ENCODE data around the gene SPCS1.
"Not testable (repeated sequence)": the region's sequence is repeated elsewhere in the genome, so short reads cannot be mapped to it uniquely, and the experiment has no call there.

SPCS1 gene

DNA sequence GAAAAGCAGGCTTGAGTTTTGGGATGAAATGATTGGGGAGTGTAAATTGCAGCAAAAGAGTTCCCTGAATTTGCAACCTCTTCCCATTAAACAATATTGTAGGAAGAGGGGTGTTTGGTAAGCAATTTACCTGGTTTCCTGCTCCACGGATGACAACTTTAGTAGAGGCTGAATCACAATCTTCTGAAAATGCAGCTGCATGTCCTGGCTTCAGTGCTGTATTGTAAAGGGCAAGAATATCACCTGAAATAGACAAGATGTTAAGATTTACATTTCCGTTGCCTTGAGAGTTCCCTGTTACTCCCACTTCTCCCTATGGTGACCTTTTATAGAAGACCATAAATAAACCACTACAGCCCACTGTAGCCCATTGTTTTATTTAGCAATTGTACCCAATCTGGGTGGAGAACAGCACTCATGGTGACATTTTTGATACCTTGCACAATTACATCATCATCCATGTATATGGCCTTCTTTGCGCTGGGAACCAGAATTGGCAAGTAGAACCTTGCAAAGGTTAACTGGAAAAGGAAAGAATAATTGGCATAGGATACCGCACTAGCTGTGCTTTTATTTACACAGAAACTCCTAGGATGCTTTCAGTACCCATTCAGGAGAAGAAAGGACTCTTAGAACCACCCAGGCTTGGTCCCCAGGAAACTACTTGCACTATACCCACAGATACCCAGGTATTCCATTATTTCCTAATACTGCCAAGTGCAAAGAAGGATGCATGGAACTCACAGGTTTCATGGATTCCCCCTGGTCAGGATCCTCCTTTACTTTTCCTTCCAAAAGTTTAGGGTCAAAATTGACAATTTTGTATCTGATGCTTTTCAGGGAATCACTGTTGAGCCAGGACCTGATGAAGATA lies 9.9 kb upstream of the SPCS1 start:
- no peak for DNase-seq

DNA sequence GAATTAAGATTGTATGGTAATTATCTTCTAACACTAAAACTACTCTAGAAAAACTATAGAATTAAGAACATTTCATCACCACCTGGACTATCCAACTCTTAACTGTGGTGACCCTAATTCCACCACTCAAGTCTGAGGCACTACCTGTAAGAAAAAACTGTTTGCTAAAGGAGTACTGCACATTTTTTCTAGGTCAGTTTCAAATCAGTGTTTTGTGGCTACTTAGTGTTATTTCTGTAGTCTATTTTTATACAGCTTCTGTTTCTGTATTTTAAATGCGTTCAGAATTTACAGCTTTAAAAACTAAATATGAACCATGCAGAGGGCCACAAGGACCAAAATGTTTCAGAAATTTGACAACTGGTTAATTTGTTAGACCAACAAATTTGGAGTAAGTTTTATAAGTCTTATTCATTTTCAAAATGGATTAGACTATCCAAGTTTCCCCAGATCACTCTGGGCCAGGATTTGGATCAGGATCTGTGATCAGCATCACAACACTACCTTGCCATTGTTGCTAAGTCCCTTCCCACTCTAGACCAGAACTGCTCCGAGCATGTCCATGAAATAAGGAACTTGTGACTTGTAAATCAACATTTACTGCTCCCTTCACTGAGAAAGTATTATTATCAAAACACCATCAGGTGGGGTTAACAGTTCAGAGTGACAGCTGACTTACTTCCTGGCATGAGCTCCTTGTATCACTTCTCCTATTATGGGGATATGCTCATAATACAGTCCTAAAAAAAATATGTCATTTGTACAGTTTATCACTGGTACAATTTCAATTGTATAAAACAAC lies 8.9 kb upstream of the SPCS1 start:
- no peak for DNase-seq

DNA sequence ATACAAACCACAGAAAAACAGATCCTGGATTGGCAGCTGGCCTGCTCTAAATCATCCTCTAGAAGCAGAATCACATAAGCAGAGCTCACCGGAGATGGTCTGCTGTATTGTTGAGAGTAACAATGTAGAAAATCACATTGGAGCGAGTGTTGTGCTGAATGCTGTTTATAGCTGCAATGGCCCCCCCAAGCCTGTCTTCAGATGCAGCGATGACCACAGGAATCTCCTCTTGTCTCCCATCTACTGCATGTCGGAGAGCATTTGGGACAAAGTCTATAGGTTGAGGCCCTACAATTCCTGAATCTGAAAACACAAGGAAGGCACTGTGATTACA lies 8.3 kb upstream of the SPCS1 start:
- DNase-seq, result no peak

DNA sequence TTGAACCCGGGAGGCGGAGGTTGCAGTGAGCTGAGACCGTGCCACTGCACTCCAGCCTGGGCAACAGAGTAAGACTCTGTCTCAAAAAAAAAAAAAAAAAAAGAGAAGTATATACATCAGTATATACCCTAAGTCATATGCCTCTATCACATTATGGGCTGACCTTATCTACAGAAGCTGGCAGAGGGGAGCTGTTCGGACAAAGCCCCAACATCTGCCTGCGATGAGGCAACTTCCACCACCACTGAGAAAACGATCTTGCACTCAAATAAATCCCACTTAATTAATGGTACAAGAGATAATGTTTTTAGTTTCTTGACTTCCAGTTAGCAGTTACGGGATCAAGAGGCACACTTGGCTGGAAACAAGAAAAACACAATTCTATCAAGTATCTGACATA lies 2.6 kb upstream of the SPCS1 start:
- no peak for DNase-seq

DNA sequence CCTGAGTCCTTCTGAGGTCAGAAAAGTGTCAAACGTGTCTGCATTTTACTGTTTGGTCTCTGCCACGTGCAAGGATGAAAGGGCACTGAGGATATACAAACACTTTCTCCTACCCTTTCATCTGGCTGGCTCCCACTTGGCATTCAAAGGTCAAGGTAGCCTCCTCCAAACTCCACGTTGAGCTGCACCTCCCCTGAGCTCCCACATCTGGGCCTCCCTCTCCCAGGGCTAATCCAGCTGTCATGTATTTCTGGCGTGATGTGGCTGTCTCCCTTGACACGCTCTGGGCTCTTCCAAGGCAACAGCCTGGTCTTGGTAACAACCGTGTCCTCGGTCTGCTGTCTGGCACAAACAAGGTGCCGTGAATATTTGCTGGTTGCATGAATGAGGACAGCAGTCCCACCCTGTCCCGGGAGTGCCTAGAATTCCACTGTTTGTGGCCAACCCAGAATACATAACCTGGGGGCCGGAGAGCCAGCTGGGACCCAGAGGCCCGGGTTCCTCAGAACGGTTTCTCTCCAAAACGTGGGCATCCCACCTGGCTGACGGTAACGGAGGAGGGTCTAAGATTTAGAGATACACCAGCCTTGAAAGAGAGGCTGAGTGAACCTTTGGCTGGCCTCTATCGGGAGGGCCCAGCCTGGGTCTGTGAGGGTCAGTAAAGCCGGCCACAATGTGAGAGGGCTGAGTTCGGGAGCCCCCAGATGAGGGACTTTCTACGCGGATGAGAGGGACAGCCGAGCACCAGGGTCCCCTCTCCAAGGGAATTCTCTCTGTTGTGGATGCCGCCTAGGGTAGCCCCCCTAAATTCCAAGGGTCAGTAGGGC lies 1.1 kb upstream of the SPCS1 start:
- DNase-seq, result no peak

DNA sequence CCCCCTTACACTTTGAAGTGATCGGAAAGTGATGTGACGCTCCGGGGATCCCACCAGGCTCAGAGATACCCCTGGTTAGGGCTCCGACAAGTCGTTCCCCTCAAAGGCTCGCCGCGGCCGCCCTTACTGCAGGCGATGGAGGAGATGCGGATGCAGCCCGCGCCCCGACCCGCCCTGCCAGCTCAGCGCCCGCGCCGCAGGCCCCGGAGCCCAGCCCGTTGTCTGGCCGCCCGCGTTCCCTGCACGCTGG lies 543 bp upstream of the SPCS1 start:
- no peak for DNase-seq

DNA sequence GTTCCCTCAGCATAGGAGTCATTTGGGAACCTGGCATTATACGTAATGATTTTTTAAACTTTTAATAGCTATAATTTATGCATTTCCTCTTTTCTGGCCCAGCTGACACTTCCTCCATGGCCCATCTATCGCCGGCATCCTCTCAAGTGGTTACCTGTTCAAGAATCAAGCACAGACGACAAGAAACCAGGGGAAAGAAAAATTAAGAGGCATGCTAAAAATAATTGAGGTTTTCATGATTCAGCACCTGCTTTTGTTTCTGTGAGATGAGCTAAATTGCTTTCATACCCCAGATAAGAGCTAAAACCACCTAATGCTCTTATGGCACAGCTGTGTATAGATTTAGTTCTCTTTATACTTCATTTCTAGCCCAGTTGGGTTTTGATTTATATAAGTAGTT lies 1.7 kb downstream of the SPCS1 start:
- no peak for DNase-seq

DNA sequence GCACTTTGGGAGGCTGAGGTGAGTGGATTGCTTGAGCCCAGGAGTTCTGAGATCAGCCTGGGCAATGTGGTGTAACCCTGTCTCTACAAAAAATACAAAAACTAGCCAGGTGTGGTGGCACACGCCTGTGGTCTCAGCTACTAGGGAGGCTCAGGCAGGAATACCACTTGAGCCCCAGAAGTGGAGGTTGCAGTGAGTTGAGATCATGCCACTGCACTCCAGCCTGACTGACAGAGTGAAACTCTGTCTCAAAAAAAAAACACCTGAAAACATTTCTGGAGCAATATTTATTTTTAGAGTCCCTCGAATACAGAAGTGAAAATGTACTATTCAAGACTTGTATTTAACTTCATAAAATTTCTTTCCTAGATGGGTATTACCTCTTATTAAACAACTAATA lies 4.6 kb downstream of the SPCS1 start:
- DNase-seq, result no peak

DNA sequence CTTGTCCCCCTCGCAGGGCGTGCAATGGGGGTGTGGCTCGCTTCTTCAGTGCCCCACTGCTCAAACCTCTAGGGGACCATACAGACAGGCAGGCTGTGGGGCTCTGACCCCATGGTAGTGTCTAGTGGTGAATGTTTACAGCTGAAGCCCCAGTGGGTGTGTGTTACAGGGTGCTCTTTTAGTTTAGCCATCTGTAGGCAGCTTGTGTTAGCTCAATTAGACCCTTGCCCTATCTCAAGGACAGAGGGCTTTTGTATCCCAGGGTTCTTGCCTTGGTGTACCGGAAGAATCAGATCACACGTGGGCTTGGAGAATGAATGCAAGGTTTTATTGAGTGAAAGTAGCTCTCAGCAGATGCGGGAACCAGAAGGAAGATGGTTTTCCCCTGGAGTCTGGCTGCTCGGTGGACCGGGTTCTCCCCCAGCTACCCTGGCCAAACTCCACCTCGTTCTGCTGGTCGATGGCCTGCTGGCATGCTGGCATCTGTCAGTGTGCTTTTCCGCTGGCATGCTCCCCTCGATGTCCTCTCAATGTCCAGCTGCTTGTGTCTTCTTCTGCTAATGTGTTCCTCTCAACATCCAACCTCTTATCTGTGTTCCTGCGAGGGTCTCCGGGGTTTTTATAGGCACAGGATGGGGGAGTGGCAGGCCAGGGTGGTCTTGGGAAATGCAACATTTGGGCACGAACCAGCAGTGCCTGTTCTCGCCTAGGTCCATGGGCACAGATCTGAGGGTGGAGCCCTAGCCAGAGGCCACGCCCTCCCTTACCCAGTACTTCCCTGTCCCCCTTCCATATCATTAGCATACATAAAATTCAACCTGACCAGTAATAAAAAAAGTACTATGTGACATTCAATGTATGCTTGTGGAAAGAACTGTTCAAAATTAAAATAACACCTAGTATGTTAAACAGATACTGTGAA lies 6.6 kb downstream of the SPCS1 start:
- no peak for DNase-seq

DNA sequence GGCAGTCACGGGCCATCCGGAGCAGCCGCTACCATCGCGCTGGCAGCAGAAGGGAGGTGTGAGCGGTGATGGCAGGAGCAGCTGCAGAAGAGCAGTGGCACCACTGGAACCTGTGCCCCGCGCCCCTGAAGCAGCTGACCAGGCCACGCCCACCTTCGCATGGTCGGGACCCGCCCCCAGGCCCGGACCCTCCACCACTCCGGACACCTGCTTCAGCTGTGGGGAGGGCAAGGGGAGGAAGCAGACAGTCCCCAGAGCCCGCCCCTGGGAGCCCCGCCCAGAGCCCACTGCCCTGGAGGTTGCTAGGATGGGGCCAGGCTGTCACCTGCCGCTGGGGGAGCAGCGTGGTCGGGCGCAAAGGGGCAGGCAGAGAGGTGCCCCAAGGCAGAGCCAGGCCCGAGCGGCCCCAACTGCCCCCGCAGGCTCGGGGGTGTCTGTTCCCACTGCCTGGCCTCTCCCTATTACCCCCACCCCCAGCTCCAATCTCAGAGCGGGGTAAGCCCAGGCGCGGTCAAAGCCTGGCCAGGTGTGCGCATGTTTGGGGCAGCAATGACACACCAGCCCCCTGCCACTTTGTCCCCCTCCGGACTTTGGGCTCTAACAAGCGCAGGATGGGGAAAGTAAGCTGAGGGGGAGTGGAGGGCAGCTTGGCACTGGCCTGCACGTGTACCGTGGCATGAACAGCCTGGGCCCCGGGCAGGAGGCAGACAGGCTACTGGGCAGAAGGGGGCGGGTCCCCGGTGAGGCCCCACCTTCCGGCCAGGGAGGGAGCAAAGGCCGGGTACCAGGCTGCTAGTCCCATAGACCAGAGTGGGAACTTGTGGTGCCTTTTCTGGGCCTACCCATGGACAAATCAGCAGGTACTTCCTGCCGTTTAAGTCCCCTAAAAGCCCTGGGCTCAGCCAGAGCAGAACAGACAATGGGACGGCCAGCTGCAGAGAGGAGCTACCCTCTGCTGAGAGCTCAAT lies 8.7 kb downstream of the SPCS1 start:
- DNase-seq, result no peak

DNA sequence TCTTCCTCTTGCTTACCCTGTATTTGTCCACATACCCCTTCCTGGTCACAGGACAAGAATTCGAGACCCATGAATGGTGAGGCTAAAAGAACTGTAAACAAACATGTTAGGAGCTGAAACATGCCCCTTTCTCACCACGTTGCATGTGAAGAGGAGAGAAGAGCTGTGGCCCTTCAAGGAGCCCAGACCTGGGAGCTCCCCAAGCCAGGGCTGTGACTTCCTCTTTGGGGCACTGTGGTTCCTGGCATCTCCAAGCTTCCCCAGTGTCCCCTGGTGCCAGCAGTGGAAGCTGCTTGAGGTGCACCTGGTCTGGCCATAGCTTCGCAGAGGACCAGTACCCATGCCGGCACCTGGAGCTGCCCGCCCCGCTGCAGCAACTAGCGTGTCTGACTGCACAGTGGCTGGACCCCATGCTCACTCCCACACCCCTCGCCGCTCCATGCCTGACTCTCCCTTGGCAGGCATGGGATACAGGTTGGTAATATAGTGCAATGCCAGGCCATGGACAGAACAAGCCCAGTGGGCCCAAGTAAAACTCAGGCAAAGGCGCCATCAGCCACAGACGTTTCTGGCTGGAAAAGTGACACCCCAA lies 9.9 kb downstream of the SPCS1 start:
- DNase-seq, result no peak

DNA sequence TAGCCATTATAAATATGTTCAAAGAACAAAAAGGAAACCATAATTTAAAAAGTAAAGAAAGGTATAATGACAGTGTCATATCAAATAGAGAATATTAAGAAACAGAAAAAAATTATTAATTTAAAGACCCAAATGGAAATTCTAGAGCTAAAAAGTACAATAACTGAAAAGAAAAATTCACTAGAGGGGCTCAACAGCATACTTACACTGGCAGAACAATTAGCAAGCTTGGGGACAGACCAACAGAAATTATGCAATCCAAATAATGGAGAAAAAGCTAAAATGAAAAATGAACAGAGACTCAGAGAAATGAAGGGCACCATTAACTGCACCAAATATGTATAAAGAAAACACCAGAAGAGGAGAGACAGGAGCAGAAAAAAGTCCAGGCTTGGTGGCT lies 13.7 kb downstream of the SPCS1 start:
- no peak for DNase-seq

DNA sequence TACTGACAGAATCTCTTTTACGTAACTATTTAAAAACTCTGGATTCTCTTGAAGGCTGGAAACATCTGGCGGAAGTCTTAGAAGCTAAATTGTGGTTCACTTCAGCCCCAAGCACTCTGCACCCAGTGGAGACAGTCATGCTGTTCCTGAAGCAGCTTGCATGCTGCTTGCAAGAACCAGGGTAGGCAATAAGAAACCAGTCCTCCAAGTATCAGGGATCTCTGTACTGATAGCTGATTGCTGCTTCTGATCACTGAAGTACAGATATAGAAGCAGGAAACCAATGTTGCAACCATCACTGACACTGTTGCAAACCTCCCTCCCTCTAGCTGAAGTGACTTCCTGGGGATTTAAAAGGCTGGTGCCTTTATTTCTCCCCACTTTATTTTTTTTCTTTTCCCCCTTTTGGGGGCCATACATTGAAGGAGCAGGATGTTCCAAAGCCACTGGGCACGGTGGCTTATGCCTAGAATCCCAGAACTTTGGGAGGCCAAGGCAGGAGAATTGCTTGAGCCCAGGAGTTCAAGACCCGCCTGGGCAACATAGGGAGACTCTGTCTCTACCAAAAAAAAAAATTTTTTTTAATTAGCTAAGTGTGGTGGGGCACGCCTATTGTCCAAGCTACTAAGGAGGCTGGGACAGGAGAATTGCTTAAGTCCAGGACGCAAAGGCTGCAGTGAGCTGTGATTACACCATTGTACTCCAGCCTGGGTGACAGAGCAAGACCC lies 15.3 kb downstream of the SPCS1 start:
- no peak for DNase-seq

DNA sequence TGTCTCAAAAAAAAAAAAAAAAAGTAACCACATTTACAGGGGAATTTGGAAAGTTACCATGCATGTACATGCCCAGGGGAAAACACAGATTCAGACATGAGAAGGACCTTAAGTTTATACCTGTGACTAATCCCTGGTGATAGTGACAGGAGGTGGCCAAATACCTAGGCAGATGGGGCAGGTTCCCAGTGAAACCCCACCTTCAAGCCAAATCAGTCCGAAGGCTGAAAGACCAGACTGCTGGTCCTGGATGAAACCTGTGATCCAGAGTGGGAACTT lies 15.8 kb downstream of the SPCS1 start:
- DNase-seq, result no peak

DNA sequence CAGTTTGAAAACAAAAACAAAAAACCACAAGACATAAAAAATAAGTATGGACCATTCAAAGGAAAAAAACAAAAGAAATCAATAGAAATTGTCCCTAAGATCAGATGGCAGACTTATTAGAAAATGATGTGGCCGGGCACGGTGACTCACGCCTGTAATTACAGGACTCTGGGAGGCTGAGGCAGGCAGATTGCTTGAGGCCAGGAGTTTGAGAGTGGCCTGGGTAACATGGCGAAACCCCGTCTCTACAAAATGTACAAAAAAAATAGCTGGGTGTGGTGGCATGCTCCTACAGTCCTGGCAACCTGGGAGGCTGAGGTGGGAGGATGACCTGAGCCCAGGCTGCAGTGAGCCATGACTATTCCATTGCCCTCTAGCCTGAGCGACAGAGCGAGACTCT lies 16.6 kb downstream of the SPCS1 start:
- no peak for DNase-seq

DNA sequence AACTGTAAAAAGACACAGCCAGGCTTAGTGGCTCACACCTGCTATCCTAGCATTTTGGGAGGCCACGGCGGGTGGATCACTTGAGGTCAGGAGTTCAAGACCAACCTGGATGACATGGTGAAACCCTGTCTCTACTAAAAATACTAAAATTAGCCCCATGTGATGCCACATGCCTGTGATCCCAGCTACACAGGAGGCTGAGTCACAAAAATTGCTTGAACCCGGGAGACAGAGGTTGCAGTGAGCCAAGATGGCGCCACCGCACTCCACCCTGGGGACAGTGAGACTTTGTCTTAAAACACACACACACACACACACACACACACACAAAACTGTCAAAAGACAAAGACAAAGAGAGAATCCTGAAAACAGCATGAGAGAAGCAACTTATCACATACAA lies 18.0 kb downstream of the SPCS1 start:
- no peak for DNase-seq

DNA sequence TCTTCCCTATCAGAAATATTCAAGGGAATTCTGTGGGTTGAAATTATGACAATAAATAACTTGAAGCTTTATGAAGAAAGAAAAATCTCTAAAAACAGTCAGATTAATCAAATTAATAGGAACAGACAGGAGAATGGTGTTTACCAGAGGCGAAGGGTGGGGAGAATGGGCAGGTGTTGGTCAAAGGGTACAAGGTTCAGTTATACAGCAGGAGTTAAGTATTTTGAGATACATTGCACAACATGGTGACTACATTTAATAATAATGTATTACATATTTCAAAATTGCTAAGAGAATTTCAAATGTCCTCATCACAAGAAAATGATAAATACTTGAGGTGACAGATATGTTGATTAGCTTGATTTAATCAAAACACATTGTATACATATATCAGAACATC lies 18.6 kb downstream of the SPCS1 start:
- DNase-seq, result no peak

DNA sequence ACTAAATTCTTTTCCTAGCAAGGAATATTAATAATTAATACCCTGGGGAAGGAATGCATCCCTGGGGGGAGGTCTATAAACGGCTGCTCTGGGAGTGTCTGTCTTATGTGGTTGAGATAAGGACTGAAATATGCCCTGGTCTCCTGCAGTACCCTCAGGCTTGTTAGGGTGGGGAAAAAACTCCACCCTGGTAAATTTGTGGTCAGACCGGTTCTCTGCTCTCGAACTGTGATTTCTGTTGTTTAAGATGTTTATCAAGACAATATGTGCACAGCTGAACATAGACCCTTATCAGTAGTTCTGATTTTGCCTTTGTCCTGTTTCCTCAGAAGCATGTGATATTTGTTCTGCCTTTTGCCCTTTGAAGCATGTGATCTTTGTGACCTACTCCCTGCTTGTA lies 22.8 kb downstream of the SPCS1 start:
- DNase-seq, result not testable (repeated sequence)

DNA sequence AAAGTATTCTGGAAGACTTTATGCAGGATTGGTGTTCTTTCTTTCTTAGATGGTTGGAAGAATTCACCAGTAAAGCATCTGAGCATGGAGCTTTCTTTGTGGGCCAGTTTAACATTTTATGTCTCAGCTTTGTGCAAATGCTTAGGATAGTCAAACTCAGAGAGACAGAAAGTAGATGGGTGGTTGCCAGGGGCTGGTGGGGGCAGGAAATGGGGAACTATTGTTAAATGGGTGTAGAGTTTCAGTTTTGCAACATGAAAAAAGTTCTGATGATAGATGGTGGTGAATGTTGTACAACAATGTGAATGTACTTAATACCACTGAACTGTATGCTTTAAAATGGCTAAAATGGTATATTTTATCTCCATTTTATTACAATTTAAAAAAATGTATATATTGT lies 24.8 kb downstream of the SPCS1 start:
- DNase-seq, result no peak

DNA sequence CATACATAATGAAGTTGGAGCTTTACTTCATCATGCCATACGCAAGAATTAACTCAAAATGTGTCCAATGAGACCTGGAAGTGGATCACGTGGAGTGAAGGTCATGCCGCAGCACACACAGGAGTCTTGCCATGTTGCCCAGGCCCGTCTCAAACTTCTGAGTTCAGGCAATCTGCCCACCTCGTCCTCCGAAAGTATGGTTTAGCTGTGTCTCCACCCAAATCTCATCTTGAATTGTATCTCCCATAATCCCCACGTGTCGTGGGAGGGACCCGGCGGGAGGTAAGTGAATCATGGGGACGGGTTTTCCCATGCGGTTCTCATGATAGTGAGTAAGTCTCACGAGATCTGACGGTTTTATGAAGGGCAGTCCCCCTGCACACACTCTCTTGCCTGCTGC lies 25.7 kb downstream of the SPCS1 start:
- no peak for DNase-seq
